Occipital lobe (tissue), 2 donors: Measurements from ENCODE around the gene SEMA6B. TPM values are rescaled to one million over a fixed set of nuclear protein-coding genes. Genes with fewer than 3 reads are reported as not detected.
"Not testable (repeated sequence)": the region's sequence is repeated elsewhere in the genome, so short reads cannot be mapped to it uniquely, and the experiment has no call there.

Experiments used
- DNase-seq: peaks from one replicate; lab custom pipeline; 2025; lab: John Stamatoyannopoulos, UW
- total RNA-seq: library from RNA; depleted of rRNA; stranded (reverse); fragments of >200 nt; gene quantifications from one replicate; pipeline ENCODE4 v1.2.3, GENCODE V29; 2014

The SEMA6B gene
- total RNA-seq, 1 donor from 2014 or later, result 32.0 TPM

DNA sequence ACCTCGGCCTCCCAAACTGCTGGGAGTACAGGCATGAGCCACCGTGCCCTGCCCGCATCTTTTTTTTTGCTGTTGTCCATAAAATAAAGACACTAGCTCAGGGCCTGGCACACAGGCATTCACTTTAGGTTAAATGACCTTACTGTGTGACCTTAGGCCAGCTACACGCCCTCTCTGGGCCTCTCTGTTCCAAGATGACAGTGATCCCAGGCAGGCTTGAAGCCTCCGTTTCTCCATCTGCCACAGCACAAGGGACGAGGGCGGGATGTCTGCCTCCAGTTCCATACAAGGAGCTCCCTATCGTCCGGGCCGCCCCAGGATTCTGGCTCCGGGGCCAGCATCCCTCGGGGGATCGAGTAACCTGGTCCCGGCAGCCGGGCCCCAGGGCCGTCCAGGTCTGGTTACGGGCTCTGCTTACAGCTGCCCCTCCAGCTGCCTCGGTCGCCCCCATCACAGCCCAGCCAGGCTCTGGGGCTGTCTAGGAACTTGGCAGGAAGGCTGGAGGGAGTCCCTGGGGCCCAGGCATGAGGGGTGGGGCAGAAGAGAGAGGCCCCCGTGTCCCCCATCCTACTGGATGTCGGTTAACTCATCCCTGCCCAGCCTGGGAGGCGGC lies 11.9 kb upstream of the SEMA6B start:
- DNase-seq, result no peak

- no peak for DNase-seq
Measured at GRCh38 chr19:4570916-4571304, 11.4 kb upstream of the SEMA6B start.

GRCh38 chr19:4570402-4570801 lies 10.9 kb upstream of the SEMA6B start:
- no peak for DNase-seq

DNA sequence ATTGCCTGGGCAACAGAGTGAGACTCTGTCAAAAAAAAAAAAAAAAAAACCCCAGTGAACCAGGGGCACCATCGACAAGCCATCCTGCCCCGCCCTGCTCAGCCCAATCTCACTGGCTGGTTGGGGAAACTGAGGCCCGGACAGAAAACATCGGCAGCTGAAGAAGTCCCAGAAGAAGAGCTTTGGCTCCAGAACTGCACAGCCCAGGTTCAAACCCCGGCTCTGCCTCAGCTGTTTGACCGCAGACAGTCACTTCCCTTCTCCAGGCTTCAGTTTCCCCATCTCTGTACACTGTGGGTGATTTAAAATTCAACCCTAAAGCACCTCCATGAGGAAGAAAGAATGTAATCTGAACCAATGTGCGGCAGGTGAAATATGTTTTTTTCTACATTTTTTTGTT lies 9.4 kb upstream of the SEMA6B start:
- DNase-seq, result no peak

DNA sequence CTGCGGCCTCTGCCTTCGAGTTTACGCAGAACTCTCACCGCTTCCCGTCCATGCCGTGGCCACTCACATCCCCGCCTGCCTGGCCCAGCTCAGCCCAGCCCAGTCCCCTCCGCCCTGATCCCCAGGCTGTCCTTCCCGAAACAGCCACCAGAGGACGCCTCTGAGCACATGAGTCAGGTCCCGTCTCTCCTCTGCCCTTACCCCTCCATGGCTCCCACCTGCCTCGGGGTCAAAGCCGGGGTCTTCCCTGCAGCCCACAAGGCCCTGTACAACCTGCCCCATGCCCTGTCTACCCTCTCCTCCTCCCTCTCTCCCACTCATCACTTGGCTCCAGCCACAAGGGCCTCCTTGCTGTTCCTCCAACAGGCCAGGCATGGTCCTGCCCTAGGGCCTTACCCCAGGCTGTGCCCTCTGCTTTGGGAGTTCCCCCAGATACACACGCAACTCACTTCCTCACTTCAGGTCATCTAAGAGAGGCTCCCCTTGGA lies 8.1 kb upstream of the SEMA6B start:
- no peak for DNase-seq

GRCh38 chr19:4566402-4567051 lies 7.0 kb upstream of the SEMA6B start:
- DNase-seq, result no peak

DNA sequence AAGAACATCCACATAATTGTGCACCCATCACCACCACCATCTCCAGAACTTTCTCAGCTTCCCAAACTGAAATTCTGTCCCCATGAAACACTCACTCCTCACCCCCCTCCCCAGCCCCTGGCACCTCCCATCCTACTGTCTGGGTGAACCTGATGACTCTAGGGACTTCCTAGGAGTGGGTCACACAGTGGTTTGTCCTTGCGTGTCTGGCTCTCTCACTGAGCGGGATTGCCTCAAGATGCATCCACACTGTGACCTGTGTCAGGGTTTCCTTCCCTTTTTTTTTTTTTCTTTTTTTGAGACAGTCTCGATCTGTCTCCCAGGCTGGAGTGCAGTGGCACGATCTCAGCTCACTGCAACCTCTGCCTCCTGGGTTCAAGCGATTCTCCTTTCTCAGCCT lies 4.1 kb upstream of the SEMA6B start:
- not testable (repeated sequence) for DNase-seq

GRCh38 chr19:4562085-4562484 lies 2.6 kb upstream of the SEMA6B start:
- DNase-seq, result not testable (repeated sequence)

DNA sequence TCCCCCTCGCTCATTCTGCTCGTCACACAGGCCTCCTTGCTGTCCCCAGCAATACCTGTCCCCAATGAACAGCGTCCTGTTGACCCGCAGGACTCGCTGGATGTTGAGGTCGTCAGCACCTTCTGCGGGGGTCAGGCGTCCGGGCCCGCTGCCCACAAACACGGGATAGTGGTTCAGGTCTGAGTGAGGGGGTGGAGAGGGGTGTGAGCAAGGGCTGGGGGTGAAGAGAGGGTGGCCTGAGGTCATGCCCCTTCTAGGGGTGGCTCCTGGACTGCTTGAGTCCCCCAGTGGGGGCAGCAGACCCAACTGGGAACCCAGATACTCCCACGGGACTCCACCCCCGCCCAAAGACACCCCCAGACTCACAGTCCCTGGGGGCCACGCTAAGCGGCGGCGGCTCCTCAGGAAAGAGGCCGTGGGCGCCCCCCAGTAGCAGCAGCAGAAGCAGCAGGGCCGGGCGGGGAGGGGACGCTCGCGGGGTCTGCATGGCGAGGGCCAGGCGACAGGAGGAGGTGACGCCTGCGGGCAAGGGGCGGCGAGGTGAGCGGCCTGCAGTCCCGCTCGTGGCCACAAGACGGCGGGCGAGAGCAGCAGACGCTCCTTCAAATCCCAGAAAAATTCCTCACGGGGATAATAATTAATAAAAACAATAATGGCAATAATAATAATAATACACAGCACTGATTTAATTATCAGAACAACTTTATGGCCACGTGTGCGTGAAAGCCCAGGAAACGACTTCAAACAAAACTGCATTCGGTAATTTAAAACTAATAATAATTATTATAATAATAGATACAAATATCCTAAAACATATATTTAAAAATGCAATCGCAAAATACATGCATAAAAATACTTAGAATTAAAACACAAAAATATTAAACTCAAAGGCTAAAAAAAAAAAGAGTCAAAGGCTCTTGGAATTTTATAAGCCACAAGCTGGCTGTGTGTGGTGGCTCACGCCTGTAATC lies 1.2 kb downstream of the SEMA6B start:
- no peak for DNase-seq

DNA sequence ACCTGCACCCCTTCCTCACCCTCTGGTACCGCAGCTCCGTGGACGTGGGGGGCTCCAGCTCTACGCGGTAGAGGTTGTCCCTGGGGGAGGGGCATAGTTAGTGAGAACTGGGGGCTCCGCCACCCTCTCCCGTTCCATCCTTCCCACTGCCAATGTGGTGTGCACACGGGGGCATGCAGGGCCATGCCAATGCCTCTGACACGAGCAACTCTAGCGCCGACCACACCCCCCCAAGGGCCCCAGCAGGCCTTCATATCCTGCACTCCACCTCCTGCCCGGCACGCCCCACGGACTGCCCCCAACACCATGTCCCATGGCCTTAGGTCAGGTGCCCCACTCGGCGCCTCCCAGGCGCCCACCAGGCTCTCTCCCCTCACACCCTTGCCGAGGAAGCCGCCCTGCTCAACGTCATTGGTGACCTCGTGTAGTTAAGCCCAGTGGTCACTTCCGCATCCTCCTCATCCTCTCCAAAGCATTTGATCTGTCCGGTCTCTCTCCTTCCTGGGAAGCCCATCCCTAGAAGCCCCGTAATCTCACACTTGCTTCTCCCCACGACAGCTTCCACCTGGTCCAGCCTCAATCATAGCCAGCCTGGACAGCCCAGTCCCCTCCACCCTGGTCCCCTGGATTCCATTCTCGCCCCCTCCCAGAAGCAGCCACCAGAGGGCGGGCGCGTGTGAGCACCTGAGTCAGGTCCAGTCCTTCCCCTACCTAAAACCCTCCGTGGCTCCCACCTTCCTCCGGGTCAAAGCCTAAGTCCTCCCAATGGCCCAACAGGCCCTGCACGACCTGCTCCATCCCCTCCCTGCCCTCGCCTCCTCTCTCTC lies 2.1 kb downstream of the SEMA6B start:
- DNase-seq, result no peak

GRCh38 chr19:4556597-4557127 lies 2.8 kb downstream of the SEMA6B start:
- DNase-seq, result no peak

- DNase-seq, result no peak
Measured at GRCh38 chr19:4555657-4556561, 3.6 kb downstream of the SEMA6B start.

- no peak for DNase-seq
Measured at GRCh38 chr19:4554717-4555116, 4.8 kb downstream of the SEMA6B start.

DNA sequence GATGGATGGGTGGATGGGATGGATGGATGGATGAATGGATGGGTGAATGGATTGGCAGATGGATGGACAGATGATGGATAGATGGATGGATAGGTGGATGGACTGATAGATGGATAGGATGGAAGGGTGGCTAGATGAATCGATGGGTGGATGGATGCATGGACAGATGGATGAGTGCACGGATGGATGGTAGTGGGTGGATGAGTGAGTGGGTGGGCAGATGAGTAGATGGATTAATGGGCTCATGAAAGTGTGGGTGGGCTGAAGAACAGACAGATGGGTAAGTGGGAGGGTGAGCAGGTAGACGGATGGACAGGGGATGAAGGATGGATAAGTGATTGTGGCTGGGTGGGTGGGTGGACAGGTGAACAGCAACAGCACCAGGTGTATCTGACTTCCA lies 5.7 kb downstream of the SEMA6B start:
- DNase-seq, result no peak

GRCh38 chr19:4553092-4553695 lies 6.3 kb downstream of the SEMA6B start:
- no peak for DNase-seq

- no peak for DNase-seq
Measured at GRCh38 chr19:4552525-4552819, 7.0 kb downstream of the SEMA6B start.

DNA sequence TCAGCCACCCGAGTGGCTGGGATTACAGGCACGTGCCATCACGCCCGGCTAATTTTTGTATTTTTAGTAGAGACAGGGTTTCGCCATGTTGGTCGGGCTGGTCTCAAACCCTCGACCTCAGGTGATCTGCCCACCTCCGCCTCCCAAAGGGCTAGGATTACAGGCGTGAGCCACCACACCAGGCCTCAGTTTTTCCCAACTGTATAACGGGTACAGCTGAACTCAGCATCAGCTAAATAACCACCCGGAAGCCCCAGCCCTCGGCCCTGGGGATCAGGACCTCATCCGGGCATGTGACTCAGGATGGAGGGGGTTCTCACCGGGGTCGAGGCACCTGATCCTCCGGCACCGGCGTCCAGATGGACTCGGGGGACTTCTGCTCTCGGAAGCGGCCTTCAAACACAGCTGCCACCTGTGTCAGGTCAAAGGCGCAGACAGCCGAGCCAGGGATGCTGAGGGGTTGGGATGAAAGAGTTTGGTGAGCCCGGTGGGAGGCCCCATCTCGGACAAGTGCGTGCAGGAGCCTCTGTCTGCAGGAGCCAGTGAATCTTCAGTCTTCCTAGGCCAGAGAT lies 8.9 kb downstream of the SEMA6B start:
- DNase-seq, result no peak

GRCh38 chr19:4550018-4550417 lies 9.5 kb downstream of the SEMA6B start:
- no peak for DNase-seq

GRCh38 chr19:4548238-4548584 lies 11.3 kb downstream of the SEMA6B start:
- no peak for DNase-seq
